GM12878 (cell line): Measurements from ENCODE around the gene BIRC6. TPM values are rescaled to one million over a fixed set of nuclear protein-coding genes. Genes with fewer than 3 reads are reported as not detected.

Source experiments
- BHLHE40 ChIP-seq, 2 experiments: fragments of 450-650 bp in 1 of 2; IDR thresholded peaks; 2 replicates each; pipeline ENCODE4 v1.6.1; 2011 to 2017; ENCODE audit warnings: low read depth in 2 of 2, borderline replicate concordance in 1 of 2, improper control_type of control experiment in 1 of 2, low read length in 1 of 2, mild to moderate bottlenecking in 1 of 2
- CBFB ChIP-seq: IDR thresholded peaks from 2 replicates; pipeline ENCODE4 v1.6.1; 2016; ENCODE audit warnings: antibody characterized with exemption, low read depth
- E2F8 ChIP-seq: fragments of 450-650 bp; IDR thresholded peaks from 2 replicates; pipeline ENCODE4 v1.6.1; 2018; ENCODE audit warnings: mild to moderate bottlenecking, low read depth, moderate library complexity; ENCODE audit not compliant: partially characterized antibody
- HDGF ChIP-seq: fragments of 450-650 bp; IDR thresholded peaks from 2 replicates; pipeline ENCODE4 v1.6.1; 2016; ENCODE audit warnings: antibody characterized with exemption
- MLLT1 ChIP-seq: fragments of 450-650 bp; IDR thresholded peaks from 2 replicates; pipeline ENCODE4 v1.6.1; 2016; ENCODE audit warnings: mild to moderate bottlenecking
- MTA3 ChIP-seq: IDR thresholded peaks from 2 replicates; pipeline ENCODE4 v1.6.1; 2012; ENCODE audit warnings: low read length, inconsistent platforms, borderline replicate concordance
- PAX5 ChIP-seq: IDR thresholded peaks from 2 replicates; pipeline ENCODE4 v1.6.1; 2011; ENCODE audit warnings: low read depth, low read length, borderline replicate concordance
- SIN3A ChIP-seq: IDR thresholded peaks from 2 replicates; pipeline ENCODE4 v1.6.1; 2012; ENCODE audit warnings: low read depth, low read length, improper control_type of control experiment
- SP1 ChIP-seq: IDR thresholded peaks from one replicate; pipeline ENCODE4 v1.6.1; 2011; ENCODE audit warnings: low read depth, low read length
- SREBF2 ChIP-seq: IDR thresholded peaks from 2 replicates; pipeline ENCODE4 v1.6.1; 2012; ENCODE audit warnings: mild to moderate bottlenecking, low read length
- ZNF592 ChIP-seq: fragments of 450-650 bp; IDR thresholded peaks from 2 replicates; pipeline ENCODE4 v1.6.1; 2017; ENCODE audit warnings: mild to moderate bottlenecking, moderate library complexity
- polyA plus RNA-seq, 11 experiments: library from polyadenylated mRNA; depleted of rRNA in 4 of 11; unstranded in 6 of 11; stranded (reverse) in 5 of 11; fragments of >200 nt; fragmentation: Nextera tagmentation in 4 of 11; fragmentation: Illumina TruSeq in 1 of 11; extraction: Ambion mirVana in 4 of 11; extraction: Trizol in 1 of 11; gene quantifications; 1 replicate in 1 of 11; 2 replicates in 10 of 11; pipeline versions ENCODE4 v1.2.1 to v1.2.3, GENCODE V29; 2011 to 2016; ENCODE audit warnings: inconsistent platforms in 2 of 11, missing spikeins in 2 of 11, low read depth in 1 of 11
- total RNA-seq, 4 experiments: library from RNA; depleted of rRNA in 3 of 4; stranded (reverse); fragments of >200 nt in 3 of 4; fragmentation: Illumina TruSeq in 1 of 4; extraction: Trizol in 1 of 4; gene quantifications; 2 replicates each; pipeline versions ENCODE4 v1.2.1 to v1.2.3, GENCODE V29; 2013 to 2021
- TF ChIP-seq, protein P1 (sequence below): fragments of 450-650 bp; IDR thresholded peaks from 2 replicates; pipeline ENCODE4 v1.6.1; 2017; ENCODE audit warnings: mild to moderate bottlenecking, moderate library complexity

Gene BIRC6
- total and polyA plus RNA-seq, 10 of the 15 experiments (the other 5 are each of a cell fraction or from before 2014, with no cell fraction given), result 18.8 to 118 (median 55.0) TPM

DNA sequence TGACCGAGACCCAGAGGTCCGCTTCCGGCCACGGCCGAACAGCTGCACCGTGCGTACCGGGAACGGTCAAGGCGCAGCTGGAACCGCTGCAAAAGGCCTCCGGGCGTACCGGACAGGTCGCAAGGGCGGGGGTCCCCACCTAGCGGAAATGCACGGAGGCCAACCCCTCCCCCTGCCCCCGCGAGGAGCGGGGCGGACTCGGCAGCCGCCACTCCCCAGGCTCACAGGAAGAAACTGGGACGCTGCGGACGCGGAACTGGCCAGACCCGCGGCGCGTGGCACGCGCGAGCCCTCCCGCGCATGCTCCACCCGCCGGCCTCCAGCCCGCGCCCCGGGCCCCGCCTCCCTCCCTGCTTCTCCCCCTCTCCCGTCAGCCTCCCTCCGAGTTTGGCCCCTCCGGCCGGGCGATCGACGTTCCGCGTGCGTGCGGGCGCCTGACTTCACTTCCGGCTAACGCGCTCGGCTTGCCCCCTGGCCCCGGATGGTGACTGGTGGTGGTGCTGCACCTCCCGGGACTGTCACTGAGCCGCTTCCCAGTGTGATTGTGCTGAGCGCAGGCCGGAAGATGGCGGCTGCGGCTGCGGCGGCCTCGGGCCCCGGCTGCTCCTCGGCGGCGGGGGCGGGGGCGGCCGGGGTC is at the start of gene BIRC6 (continued):
- TF ChIP-seq MLLT1, result no peak
- TF ChIP-seq SREBF2, result no peak
- TF ChIP-seq, protein P1, sequence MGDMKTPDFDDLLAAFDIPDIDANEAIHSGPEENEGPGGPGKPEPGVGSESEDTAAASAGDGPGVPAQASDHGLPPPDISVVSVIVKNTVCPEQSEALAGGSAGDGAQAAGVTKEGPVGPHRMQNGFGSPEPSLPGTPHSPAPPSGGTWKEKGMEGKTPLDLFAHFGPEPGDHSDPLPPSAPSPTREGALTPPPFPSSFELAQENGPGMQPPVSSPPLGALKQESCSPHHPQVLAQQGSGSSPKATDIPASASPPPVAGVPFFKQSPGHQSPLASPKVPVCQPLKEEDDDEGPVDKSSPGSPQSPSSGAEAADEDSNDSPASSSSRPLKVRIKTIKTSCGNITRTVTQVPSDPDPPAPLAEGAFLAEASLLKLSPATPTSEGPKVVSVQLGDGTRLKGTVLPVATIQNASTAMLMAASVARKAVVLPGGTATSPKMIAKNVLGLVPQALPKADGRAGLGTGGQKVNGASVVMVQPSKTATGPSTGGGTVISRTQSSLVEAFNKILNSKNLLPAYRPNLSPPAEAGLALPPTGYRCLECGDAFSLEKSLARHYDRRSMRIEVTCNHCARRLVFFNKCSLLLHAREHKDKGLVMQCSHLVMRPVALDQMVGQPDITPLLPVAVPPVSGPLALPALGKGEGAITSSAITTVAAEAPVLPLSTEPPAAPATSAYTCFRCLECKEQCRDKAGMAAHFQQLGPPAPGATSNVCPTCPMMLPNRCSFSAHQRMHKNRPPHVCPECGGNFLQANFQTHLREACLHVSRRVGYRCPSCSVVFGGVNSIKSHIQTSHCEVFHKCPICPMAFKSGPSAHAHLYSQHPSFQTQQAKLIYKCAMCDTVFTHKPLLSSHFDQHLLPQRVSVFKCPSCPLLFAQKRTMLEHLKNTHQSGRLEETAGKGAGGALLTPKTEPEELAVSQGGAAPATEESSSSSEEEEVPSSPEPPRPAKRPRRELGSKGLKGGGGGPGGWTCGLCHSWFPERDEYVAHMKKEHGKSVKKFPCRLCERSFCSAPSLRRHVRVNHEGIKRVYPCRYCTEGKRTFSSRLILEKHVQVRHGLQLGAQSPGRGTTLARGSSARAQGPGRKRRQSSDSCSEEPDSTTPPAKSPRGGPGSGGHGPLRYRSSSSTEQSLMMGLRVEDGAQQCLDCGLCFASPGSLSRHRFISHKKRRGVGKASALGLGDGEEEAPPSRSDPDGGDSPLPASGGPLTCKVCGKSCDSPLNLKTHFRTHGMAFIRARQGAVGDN, result peak; percentile 91
- peak; percentile 41 for TF ChIP-seq SP1
- no peak for TF ChIP-seq CBFB
- 0 out of 2 replicates have a peak, but pooled peaks have one; percentile 18 for TF ChIP-seq SIN3A
- TF ChIP-seq ZNF592, result 0 out of 2 replicates have a peak, but pooled peaks have one; percentile 52
- peak; percentile 57; the same call in 1 of the 2 replicates for TF ChIP-seq PAX5
- no peak for TF ChIP-seq E2F8
- no peak for TF ChIP-seq MTA3
- peak; percentile 90 to 96 for TF ChIP-seq BHLHE40 (IDR thresholded peaks at IDR 0.05; ENCODE audit: borderline replicate concordance in 1 of 2, low read depth in 2 of 2, low read length in 1 of 2)
- no peak for TF ChIP-seq HDGF
